ENCODE measurements around the gene PAPPA. TPM values are rescaled to one million over a fixed set of nuclear protein-coding genes. Genes with fewer than 3 reads are reported as not detected.
A peak's percentile ranks its signal among the peaks of the same experiment; 100 is the strongest.

Gene PAPPA
- polyA plus RNA-seq, 1 of the 3 experiments (the other 2 are of a cell fraction) = 44.5 TPM

DNA sequence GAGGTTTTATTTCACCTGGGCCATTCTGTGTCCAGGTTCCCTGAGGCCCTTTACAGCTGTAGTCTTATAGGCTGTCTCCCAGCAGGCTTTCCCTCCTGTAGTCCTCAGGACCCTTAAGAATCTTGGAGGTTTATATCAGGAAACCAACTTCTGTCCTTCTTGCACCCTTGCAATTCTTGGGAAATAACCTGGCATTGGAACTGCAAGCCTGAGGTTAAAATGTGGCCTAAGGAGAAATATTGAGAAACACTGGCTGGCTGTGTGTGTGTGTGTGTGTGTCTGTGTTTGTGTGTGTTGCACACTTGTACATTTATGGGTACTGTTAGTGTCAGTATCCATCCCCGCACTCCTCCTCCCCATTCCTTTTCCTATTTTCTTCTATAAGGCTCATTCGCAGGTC lies 168.9 kb downstream of the PAPPA start:
- Histone ChIP-seq H3K9me3 (no peaks in the 10 kb centered on the region), H3K36me3 (replicated peaks in 1 of 2; ENCODE audit: control insufficient read depth in 1 of 2, insufficient read depth in 2 of 2, low read length in 1 of 2) (peaks cover 6 to 40% of the 10 kb centered on the region in 2 experiments), H3F3A (replicated peaks; ENCODE audit: insufficient read depth) (peaks cover 10% of the 10 kb centered on the region), H3K4me2 (no peak overlapping the region), H3K27me3 (ENCODE audit: insufficient read depth) (no peaks in the 10 kb centered on the region), H3K79me2 (ENCODE audit: insufficient read depth) (peaks cover 65% of the 10 kb centered on the region; the same call in 1 of the 2 replicates), H2AFZ (ENCODE audit: low read depth) (no peak overlapping the region), H3K4me3 (ENCODE audit: low read depth in 2 of 2, low read length in 1 of 2) (no peak overlapping the region), H4K20me1 (ENCODE audit: insufficient read depth) (peaks cover 65% of the 10 kb centered on the region), H3K27ac (ENCODE audit: low read depth in 2 of 2, low read length in 1 of 2) (peak overlapping the region in 1 of 2 experiments; percentile 30; a peak in 1 of 4 replicates), H3K9ac (no peak overlapping the region), H3K4me1 (ENCODE audit: control insufficient read depth in 1 of 2, insufficient read depth in 2 of 2, low read depth in 1 of 2, low read length in 1 of 2) (peaks cover 16 to 18% of the 10 kb centered on the region in 2 experiments; a peak in 3 of 4 replicates), H3K9me2 (no peaks in the 10 kb centered on the region)
- WGBS (ENCODE audit: low lambda C conversion rate) = 83% methylated on average over 1 of the region's 2 CpGs
- CTCF ChIA-PET = interaction anchor here (1.4 kb wide), 1 partner anchor 24 kb away, joined by 3 read pairs; no protein-coding TSS in a partner anchor
- POLR2A ChIA-PET = no interaction called here
- TF ChIP-seq RAD21 (IDR thresholded peaks at IDR 0.05; ENCODE audit: low read length) (no peak), EZH2phosphoT487 (IDR thresholded peaks at IDR 0.05; ENCODE audit: borderline replicate concordance, low read depth) (no peak), RCOR1 (IDR thresholded peaks at IDR 0.05; ENCODE audit: low read length) (no peak), MEF2A (IDR thresholded peaks at IDR 0.05; ENCODE audit: borderline replicate concordance, low read depth) (no peak), YY1 (IDR thresholded peaks at IDR 0.05; ENCODE audit: low read depth) (no peak), RFX5 (IDR thresholded peaks at IDR 0.05; ENCODE audit: low read length) (no peak), TCF12 (IDR thresholded peaks at IDR 0.05) (no peak), ELF1 (IDR thresholded peaks at IDR 0.05) (no peak), USF1 (IDR thresholded peaks at IDR 0.05; ENCODE audit: borderline replicate concordance, low read depth) (no peak)
- DNase-seq = no peak

DNA sequence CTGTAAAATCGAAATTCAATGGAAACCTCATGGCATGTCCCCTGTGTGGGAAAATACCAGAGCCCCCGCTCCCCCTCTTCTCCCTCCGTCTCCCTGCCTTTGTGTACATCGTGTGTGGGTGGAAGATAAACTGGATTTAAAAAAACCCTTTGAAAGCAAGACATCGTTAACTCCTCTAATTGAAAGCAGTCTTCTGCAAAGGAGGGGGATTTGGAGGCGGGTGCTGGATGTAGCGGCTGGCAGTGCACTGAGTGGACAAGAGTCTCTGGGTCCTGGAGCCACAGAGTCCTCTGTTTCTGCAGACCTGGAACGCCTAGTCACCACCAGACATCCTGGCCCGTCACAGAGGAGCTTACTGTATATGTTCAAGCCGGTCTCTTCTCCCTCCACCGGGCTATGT lies 169.4 kb downstream of the PAPPA start:
- Histone ChIP-seq H3K9me2 (no peaks in the 10 kb centered on the region), H3K27ac (ENCODE audit: low read depth in 2 of 2, low read length in 1 of 2) (peak overlapping the region in 1 of 2 experiments; percentile 30; a peak in 1 of 4 replicates), H3K4me3 (ENCODE audit: low read depth in 2 of 2, low read length in 1 of 2) (no peak overlapping the region), H3K4me1 (ENCODE audit: control insufficient read depth in 1 of 2, insufficient read depth in 2 of 2, low read depth in 1 of 2, low read length in 1 of 2) (peaks cover 16 to 18% of the 10 kb centered on the region in 2 experiments; a peak in 3 of 4 replicates), H2AFZ (ENCODE audit: low read depth) (no peak overlapping the region), H4K20me1 (ENCODE audit: insufficient read depth) (peaks cover 70% of the 10 kb centered on the region), H3K9ac (no peak overlapping the region), H3K27me3 (ENCODE audit: insufficient read depth) (no peaks in the 10 kb centered on the region), H3K79me2 (ENCODE audit: insufficient read depth) (peaks cover 60% of the 10 kb centered on the region; the same call in 1 of the 2 replicates), H3K4me2 (no peak overlapping the region), H3F3A (replicated peaks; ENCODE audit: insufficient read depth) (peaks cover 10% of the 10 kb centered on the region), H3K9me3 (no peaks in the 10 kb centered on the region), H3K36me3 (replicated peaks in 1 of 2; ENCODE audit: control insufficient read depth in 1 of 2, insufficient read depth in 2 of 2, low read length in 1 of 2) (peaks cover 4 to 37% of the 10 kb centered on the region in 2 experiments)
- ChIA-PET POLR2A (no interaction called here), CTCF (no interaction called here)
- TF ChIP-seq RFX5 (IDR thresholded peaks at IDR 0.05; ENCODE audit: low read length) = no peak
- TF ChIP-seq RAD21 (IDR thresholded peaks at IDR 0.05; ENCODE audit: low read length) = 0 out of 2 replicates have a peak, but pooled peaks have one; percentile 4
- TF ChIP-seq TCF12 (IDR thresholded peaks at IDR 0.05) = peak; percentile 9; the same call in 1 of the 2 replicates
- TF ChIP-seq SIN3A (IDR thresholded peaks at IDR 0.05; ENCODE audit: borderline replicate concordance, low read depth, low read length) = no peak
- 54% methylated on average over 11 of the region's 11 CpGs for WGBS (ENCODE audit: low lambda C conversion rate)
- peak; percentile 42 for DNase-seq

- H2AFZ ChIP-seq (ENCODE audit: low read depth) = no peak overlapping the region
- TF ChIP-seq GATA2 (CRISPR knock-in tag; IDR thresholded peaks at IDR 0.05) (no peak), SMC3 (IDR thresholded peaks at IDR 0.05; ENCODE audit: low read depth, low read length) (no peak), MEF2A (IDR thresholded peaks at IDR 0.05; ENCODE audit: borderline replicate concordance, low read depth) (no peak), FOXJ3 (CRISPR knock-in tag; IDR thresholded peaks at IDR 0.05) (no peak), RAD21 (IDR thresholded peaks at IDR 0.05; ENCODE audit: low read length) (no peak), RXRA (IDR thresholded peaks at IDR 0.05; ENCODE audit: borderline replicate concordance, low read depth) (no peak), MXI1 (IDR thresholded peaks at IDR 0.05; ENCODE audit: low read depth, low read length) (no peak), NRF1 (IDR thresholded peaks at IDR 0.05; ENCODE audit: low read depth, low read length) (no peak), FOXM1 (IDR thresholded peaks at IDR 0.05; ENCODE audit: low read depth) (no peak), CHD2 (IDR thresholded peaks at IDR 0.05; ENCODE audit: low read length, partially characterized antibody) (no peak), EP300 (IDR thresholded peaks at IDR 0.05; ENCODE audit: borderline replicate concordance in 1 of 2, low read depth in 1 of 2, low read length in 1 of 2) (no peak), PBX3 (IDR thresholded peaks at IDR 0.05) (no peak)
- TF ChIP-seq, protein P1, sequence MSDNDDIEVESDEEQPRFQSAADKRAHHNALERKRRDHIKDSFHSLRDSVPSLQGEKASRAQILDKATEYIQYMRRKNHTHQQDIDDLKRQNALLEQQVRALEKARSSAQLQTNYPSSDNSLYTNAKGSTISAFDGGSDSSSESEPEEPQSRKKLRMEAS (IDR thresholded peaks at IDR 0.05; ENCODE audit: low read depth) = no peak
- no peak for DNase-seq
- peaks cover 10% of the 10 kb centered on the region for H3F3A ChIP-seq (replicated peaks; ENCODE audit: insufficient read depth)
- H3K27ac ChIP-seq (ENCODE audit: low read depth in 2 of 2, low read length in 1 of 2) = peak overlapping the region in 1 of 2 experiments; percentile 30; a peak in 1 of 4 replicates
- H3K9ac ChIP-seq = no peak overlapping the region
- H3K4me2 ChIP-seq = no peak overlapping the region
- peaks cover 3 to 32% of the 10 kb centered on the region in 2 experiments for H3K36me3 ChIP-seq (replicated peaks in 1 of 2; ENCODE audit: control insufficient read depth in 1 of 2, insufficient read depth in 2 of 2, low read length in 1 of 2)
- H4K20me1 ChIP-seq (ENCODE audit: insufficient read depth) = peaks cover 74% of the 10 kb centered on the region
- ChIA-PET POLR2A (no interaction called here), CTCF (no interaction called here)
- H3K79me2 ChIP-seq (ENCODE audit: insufficient read depth) = peaks cover 54% of the 10 kb centered on the region; the same call in 1 of the 2 replicates
- peaks cover 16 to 18% of the 10 kb centered on the region in 2 experiments for H3K4me1 ChIP-seq (ENCODE audit: control insufficient read depth in 1 of 2, insufficient read depth in 2 of 2, low read depth in 1 of 2, low read length in 1 of 2)
- no peaks in the 10 kb centered on the region for H3K9me3 ChIP-seq
- H3K4me3 ChIP-seq (ENCODE audit: low read depth in 2 of 2, low read length in 1 of 2) = no peak overlapping the region
- no peaks in the 10 kb centered on the region for H3K27me3 ChIP-seq (ENCODE audit: insufficient read depth)
- no peaks in the 10 kb centered on the region for H3K9me2 ChIP-seq
These were observed 170.0 kb downstream of the PAPPA start for GRCh38 chr9:116323571-116323970.
